ENCODE measurements around the gene CDCA4.

CDCA4 gene

DNA sequence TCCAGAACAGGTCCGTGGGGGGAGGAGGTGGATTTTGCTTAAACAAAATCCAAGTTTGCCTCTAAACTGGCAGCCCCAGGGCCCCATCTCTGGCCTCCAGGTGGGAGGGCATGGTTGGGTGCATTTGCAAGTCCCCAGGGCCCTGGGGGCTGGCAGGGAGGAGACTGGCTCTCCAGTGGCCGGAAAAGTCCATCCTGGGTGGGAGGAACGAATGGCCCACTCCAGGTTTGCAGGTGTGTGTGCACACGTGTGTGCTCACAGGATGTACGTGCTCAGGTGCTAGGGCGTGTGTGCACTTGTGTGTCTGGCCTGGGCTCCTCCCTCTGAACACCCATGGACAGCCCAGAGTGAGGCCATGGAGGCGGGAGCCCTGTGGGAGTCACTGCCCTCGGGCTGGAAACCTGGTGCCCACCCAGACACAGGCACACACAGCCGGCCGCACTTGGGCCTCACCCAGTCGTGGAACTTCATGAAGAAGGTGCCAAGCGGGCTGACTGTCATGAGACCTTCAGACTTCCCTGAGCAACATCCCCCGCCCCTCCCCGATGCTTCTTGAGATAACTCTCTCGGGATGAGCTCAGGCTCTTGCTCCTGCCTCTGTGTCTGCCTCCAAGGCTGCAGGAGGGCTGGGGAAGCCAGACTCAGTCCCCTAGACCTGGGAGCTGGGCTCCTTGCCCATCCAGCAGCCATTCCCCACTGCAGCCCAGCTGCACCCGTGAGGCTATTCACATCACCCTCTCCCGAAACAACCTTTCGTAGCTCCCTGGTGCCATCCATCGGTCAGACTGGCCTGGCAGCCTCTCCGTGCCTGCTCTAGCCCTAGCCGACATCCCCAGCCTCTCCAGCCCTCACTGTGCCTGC is 52.1 kb downstream of the CDCA4 start:
- FAIRE-seq (no peak), DNase-seq (ENCODE audit: extremely low spot score, insufficient read length, low read depth) (no peak)

DNA sequence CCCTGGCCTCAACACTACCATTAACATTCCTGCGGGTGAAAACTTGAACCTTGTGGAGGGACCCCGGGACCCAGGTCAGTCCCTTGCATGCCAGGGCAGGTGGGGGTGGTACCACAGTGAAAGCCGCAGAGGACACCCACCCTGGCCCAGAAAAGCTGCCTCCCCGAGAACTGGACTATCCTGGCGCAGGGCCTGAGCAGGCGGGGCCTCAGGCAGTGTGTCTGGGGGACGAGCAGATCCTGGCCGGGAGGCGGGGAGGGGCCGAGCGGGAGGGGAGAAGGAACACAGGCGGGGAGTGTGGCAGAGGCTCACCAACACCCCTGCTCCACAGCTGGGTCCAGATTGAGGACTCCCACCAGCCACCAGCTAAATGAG is 52.7 kb downstream of the CDCA4 start:
- no peak for DNase-seq (ENCODE audit: extremely low spot score, insufficient read length, low read depth)
- FAIRE-seq: no peak

DNA sequence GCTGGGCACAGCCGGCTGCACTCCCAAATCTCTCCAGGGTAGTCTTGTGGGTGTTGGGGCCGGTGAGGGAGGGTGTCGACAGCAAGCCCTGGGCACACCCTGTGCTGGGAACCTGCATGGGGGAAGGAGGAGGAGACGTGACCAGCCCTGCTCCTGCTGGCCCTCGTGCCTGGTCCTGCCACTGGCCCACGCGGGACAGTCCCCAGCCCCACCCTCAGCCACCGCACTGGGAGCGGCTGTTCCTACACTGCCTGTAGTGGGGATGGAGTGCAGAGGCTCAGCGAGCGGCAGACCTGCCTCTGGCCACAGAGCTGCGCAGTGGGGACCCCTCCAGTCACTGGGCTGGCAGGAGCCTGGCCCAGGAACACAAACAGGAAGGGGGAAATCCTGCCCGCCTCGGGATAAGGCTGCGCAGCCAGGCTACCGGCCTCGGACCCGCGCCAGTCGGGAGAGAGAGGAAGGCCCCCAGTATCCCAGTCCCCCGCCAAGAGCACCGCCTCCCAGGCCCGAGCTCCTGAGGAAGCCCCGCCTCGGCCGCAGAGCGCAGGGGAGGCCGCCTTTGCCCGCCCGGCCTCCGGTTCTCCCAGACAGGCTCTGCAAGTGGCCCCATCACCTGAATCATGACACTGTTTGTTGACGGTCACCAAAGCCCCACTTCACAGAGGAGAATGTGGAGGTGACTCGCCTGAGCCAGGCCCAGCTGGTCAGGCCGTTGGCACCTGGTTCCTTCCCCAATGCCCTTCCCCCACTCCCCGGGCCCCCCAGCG is 53.3 kb downstream of the CDCA4 start:
- DNase-seq (ENCODE audit: extremely low spot score, insufficient read length, low read depth) (no peak), FAIRE-seq (no peak)

DNA sequence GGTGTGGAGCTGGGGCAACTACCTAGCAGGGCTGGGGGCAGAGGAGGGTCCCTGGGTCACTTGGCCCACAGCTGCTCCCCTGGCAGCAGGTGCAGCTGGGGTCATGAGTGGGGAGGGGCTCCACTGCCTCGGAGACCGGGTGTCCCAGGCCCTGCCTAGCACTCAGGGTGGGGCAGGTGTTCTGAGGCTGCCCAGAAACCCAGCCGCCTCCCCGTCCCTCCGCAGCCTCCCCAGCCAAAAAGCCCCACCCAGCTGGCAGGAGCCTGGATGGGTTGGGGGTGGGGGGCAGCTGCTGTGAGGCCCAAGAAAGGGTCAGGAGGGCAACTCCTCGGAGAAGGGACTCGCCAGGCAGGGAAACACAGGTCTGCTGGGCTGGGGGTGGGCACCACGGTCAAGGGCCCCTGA is 53.9 kb downstream of the CDCA4 start:
- DNase-seq (ENCODE audit: extremely low spot score, insufficient read length, low read depth) (no peak), FAIRE-seq (no peak)

DNA sequence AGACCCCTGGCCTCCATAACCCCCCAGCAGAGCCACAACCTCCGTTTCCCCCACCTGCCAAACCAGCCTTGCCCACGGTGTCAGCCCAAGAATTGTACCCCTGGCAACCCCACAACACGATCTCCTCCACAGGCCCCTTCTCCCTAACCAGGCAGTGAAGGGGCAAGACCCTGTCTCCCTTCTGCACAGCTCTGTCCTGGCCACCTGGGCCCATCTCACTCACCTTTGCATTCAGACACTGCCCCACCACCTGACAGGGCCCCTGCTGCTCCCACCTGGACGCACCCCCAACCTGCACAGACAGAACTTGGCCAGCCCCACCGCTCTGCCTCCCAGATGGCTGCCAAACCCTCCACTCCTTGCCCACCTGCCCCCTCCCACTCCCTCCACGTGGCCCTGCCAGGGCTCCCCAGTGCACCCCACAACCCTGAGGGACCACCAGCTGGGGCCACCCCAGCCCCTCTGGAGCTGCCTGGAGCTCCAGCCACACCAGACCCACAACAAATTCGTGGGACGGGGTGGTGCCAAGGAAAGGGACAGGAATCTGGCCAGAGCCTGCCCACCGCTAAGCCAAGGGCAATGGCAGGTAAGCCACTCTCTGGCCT is 54.5 kb downstream of the CDCA4 start:
- FAIRE-seq (no peak), DNase-seq (ENCODE audit: extremely low spot score, insufficient read length, low read depth) (no peak)

DNA sequence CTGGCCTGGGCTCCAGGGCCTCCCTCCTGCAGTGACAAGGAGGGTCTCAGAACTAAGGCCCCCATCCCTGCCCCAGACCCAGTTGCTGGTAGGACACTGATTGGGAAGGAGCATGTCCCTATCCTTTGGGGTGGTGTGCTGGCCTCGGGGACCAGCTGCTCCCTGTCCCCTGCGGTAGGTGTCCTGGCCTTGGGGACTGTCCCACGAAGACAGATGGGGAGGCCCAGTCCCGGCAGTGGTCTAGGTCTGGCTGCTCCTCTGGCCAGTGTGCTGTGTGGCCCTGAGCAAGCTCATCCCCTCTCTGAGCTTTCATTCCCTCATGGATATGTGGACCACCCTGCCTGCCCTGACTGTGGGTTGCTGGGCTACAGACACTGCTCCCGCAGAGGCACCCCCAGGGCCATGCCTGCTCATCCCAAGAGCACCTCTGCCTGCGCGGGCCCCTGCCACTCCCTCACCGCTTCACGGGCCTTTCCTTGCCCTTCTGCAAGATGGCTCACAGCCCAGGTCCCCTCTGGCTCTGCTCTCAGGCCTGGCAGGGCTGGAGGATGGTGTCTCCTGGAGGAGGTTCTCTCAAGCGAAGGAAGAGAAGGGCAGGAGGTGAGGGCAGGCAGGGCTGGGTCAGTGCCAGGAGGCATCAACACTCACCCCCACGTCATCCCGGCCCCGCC is 55.2 kb downstream of the CDCA4 start:
- DNase-seq (ENCODE audit: extremely low spot score, insufficient read length, low read depth) (no peak), FAIRE-seq (no peak)

DNA sequence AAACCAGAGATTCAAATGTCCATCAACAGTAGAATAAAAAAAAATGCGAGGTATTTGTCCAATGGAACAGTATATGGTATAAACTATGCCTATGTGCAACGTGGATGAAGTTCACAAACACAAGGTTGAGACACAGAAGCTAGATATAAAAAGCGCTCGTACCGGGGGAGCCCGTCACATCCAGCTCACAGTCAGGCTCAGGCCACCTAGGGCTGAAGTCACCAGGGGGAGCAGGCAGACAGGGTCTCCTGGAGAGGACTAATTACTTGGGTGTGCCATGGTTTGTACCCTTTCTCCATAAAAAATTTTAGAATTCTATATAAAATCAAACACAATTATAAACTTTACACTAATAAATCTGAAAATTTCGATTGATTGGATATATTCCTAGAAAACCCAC is 56.3 kb downstream of the CDCA4 start:
- FAIRE-seq: no peak
- no peak for DNase-seq (ENCODE audit: extremely low spot score, insufficient read length, low read depth)
